GM18519 (cell line): Measurements from ENCODE around the gene ETNPPL.
"Not testable (repeated sequence)": the region's sequence is repeated elsewhere in the genome, so short reads cannot be mapped to it uniquely, and the experiment has no call there.

Experiments used
- ATAC-seq: cut with Tn5 transposase; IDR thresholded peaks from one replicate; pipeline ENCODE4 v1.9.1; 2021; ENCODE audit warnings: mild to moderate bottlenecking, moderate library complexity; ENCODE audit not compliant: unreplicated experiment, low FRiP score

Gene ETNPPL

DNA sequence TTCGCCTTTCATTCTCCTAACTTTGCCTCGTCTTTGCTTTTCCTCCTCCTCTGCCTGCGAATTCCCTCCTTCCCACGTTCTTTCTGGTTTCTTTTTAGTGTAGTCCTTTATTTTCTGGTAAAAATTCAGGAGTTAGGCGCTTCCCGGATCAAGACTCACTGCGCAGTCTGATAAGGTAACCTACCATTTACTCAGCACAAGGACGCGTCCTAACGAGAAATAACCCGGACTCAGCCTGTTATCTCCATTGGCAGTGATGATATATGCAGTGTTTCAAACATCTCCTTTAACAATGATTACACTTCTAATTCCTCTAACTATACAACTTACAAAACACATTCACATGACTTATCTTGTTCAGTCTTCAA is 357 bp upstream of the ETNPPL start:
- ATAC-seq = no peak

DNA sequence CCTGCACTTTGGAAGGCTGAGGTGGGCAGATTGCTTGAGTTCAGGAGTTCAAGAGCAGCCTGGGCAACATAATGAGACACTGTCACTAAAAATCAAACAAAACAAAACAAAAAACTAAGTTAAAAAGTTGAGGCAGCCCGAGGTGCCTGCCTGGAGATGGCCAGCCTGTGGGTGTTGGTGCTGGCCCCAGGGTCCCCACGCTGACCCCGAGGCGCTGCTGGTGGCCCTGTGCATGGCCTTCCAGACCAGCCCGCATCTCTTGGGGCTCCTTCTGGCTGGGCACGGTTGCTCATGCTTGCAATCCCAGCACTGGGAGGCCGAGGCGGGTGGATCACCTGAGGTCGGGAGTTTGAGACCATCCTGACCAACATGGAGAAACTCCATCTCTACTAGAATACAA is 4.4 kb downstream of the ETNPPL start:
- no peak for ATAC-seq

DNA sequence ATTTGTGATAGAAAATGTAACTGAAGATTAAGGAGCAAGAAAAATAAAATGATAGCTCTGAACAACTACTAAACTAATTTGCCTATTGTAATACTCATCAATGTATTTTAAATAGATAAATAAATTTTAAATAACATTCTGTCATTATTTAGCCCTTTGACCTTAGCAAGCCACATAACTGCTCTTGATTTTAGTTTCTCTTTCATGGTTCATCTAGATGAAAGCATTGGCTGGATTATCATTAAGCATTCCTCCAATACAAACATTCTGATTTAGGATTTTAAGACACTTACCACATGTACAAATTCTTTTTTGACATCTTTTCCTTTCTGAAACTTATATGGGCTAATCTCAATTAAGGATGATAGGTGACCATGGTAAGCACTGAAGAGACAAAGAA is 8.5 kb downstream of the ETNPPL start:
- no peak for ATAC-seq

DNA sequence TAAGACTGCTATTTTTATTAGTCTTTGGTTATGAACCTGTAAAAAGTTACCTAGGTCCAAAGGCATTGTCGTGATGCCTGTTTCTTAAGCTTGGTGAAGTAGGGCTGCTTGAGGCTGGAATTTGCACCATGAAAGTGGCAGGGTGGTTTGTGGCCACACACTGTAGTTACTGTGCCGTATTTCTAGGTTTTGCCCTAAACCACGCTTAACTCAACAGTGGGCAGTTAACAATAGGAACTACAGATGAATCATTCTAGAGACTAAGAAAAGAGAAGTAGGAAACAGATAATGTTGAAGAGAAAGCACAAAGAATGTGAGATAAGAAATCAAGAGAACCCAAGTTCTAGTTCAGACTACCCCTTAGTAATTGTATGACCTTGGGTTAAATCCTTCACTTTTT is 11.5 kb downstream of the ETNPPL start:
- peak; percentile 62 for ATAC-seq

DNA sequence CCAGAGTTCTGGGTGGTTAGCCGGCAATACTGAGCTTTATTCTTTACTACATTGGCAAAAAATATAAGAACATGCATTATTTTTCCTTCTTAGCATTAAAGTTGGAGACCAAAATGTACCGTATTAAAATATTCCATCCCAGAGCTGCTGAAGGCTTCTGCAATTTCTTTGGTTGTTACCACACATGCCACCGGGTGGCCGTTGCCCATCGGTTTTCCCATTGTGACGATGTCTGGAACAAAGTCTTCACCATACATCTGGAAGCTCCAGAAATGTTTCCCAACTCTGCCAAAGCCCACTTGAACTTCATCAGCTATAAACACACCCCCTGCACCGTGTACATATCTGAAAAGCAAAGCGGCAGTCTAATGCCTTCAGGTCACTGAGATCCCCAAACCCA is 13.7 kb downstream of the ETNPPL start:
- ATAC-seq = no peak

DNA sequence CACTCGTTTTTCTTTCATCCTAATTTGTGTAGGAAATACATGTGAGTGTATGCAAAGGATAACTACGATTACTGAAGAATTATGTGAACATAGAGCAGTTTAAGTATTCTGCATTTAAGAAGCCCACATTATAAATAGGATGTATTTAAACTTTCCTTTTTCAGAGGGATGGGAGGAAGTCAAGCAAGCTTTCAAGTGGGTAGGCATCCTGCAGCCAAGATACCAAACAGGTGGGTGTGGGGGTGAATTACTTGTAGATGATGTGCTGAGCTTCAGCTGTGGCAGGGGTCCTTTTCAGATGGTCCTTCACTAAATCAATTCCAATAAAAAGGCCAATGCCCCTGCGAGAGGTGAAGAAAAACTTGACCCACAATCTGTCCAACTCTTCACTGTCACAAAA is 16.3 kb downstream of the ETNPPL start:
- ATAC-seq = no peak

DNA sequence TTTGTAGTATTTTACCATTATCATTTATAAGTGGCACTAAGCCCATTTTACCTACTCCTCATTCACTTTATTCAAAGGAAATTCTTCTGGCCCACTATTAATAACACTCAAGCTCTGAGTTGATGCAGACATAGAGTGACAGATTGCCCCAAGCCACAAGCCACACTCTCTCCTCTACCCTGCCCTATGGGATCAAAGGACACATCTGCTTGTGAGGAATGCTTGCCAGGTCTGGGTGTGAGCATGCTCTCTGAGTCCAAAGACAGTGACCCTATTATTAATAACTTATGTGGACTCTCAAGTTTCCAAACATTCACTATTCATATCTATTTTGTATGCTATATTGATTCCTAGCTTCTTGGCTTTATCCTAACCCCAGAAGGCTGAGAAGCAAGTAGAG is 18.5 kb downstream of the ETNPPL start:
- ATAC-seq = no peak

DNA sequence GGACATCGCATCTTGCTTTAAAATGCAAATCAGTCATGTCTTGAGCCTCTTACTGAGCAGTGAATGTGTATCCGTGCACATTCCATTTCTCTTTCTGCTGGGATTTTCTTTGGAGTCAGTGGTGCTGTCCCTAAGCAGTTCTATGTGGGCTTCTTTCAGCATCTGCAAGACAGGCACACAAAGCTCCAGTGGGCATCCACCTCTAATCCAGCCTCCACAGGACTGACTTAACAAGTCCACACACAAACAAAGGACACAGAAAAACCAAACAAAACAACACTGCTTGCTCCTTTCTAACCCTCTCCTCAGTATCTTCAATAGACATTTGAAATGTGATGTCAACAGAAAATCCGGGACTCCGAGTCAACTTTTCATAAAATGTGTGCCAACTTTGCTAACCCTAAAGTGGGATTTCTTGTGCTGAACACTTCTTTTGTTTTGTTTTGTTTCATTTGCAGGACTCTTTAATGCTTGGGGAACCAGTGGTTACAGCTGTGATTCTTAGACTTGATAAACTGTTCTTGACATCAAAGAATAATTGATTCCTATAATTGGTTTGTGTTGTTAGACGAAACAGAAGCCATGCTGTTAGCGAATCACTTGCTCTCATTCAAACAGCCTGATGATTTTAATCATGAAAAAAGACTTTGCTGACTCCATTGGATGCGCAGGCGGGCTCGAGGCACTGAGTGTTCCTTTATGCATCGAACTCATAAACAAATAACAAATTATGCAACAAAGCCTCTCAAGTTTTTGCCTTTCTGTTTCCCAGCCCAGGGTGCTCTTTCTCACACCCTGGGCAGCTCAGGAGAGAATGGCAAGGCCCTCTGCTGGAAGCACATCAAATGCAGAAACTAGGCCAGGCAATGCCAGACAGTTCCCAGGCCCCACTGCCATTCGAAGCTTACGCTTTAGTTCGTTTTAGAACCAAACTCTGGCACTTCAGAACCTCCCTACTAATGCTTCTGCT is 20.1 kb downstream of the ETNPPL start:
- no peak for ATAC-seq

DNA sequence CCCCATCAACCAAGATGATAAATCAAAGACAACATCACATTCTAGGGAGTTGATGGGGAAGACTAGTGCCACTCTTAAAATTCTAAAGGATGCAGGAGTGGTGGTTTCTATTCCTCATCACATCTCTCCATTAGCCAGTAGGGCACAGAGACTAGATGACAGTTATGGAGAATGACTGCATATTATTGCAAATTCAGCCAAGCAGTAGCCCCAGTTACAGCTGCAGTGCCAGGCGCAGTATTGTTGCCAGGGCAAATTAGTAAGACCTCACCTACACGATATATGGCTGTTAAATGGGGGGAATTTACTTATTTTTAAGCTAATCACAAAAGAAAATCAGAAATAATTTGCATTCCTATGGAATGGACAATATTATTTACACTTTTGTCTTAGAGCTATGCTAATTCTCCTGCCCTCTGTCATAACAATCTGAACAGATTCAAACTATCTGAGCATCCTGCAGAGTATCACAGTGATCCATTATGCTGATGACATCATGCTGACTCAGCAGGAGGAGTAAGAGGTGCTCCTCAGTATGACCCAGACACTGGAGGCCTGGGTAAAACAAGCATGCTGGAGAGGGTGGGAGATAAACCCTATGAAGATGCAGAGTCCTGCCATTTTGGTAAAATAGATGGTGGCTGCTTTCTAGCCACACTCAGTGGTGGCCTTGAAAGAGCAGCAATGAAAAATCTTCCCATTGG is 24.7 kb downstream of the ETNPPL start:
- ATAC-seq = no peak

DNA sequence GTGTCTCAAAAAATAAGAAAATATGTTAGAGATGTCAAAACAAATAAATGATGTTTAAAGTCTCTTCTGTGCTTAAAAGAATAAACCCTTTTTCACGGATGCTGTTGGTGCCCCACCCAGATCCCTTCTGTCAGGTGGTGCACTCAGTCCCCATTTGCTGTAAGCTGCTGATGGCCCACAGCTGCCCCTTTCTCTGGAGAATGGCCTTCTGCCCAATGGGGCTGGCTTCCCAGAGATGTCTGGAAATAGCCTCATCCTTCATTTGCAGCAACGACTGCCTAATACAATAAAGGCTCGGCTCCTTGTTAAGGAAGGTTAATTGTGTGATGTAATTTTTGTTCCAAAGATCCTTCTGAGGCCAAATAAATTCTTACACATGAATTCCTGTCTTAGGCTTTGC is 31.8 kb downstream of the ETNPPL start:
- ATAC-seq = no peak

DNA sequence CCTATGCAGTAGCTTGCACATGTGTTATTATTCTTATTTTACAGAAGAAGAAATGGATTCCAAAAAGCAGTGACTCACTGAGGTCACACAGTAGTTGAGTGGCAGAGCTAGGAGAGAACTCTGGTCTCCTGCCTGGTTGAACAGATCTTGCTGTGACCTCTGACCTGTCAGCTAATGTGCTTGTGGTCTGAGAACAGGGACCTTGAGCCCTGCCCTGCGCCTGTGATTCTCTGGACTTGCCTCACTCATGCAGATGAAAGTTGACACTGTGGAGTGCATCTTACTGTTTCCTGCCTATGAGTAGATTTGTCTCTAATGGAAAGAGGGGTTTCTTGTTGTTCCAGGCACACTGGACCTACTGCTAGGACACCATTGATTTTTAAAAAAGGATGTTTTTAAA is 32.3 kb downstream of the ETNPPL start:
- no peak for ATAC-seq

DNA sequence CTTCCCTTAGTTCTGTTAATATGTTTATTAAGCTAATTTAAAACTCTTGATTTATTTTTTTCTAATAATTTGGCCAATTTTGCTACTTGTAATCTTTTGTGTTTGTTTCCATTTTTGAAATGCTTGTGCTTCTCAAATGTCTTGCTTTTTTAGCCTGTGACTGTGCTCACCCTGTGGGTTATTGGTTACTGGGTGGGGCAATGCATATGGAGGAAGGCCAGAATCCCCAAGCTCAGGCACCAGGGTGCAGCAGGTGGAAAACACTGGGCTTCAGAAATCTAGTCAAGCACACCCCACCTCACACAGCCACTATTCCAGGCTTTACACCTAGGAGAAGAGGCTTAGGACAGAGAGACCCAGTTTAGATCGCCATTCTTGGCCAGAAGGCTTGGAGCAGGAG is 33.1 kb downstream of the ETNPPL start:
- no peak for ATAC-seq

DNA sequence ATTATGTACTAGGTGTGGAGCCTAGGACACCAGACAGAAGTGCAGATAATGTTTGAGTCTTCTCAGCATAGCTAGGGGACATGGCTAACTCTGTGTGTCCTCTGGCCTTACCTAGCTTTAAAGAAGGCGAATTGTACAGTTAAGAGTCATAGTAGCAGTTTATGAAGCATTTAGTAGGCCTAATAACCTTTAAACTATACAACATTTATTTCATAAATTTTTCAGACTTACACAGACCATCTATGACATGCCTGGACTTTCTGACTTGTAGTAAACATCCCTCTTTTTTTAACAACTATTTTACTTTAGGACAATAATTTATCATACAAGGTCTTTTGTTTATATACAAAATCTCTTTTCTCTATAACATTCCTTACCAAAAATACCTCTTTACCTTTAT is 37.4 kb downstream of the ETNPPL start:
- no peak for ATAC-seq

DNA sequence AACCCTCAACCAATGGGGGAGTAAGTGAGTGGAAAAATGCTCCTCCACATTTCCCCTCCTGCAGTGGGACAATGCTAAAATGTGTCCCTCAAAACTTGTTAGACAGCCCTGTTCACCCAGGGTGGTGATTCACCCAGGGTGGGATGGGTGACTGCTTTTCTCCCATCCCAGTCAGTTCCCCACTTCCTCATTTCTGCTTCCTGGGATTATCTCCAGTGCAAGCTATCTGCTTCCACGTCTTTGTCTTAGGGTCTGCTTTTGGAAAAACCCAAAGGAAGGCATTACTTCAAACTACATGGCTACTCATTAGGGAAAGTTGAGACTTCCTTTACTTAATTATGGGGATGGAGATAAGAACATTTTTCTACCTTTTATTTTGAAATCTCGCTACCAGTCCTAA is 45.5 kb downstream of the ETNPPL start:
- no peak for ATAC-seq

DNA sequence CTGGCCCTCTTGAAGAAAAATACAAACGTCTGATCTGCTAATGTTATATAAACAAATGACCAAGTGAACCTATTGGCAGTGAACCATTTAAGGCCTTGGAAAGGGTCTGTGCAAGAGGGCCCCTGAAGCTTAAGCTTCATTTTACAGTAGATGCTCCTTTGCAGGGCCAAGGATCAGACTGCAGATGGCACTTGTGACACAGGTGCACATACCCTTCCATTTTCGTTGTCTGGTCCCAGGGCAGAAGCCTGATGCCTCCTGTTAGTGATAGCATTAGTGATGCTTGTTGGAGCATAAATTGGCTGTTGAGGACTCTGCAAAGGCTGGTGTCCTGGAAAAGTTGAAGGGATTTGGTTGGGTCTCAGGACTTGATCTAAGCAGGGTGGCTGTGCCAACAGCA is 46.5 kb downstream of the ETNPPL start:
- ATAC-seq = no peak

DNA sequence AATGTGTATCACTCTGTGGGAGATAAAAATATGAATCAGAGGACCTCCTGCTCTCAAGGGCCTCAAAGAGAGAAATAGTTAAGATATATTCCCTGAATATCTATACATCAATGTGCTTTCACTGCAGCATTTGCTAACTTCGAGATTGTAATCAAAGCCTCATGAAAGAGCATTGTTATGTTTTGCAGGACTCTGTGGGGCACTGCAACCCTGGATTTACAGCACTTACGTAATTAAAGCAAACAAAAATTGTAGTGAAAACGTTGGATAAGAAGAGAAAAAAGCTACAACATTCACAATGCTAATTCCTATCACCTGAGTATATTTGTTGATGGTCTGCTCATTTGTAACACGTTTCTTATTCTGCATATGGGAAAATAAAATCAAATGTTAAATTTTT is 48.0 kb downstream of the ETNPPL start:
- no peak for ATAC-seq

DNA sequence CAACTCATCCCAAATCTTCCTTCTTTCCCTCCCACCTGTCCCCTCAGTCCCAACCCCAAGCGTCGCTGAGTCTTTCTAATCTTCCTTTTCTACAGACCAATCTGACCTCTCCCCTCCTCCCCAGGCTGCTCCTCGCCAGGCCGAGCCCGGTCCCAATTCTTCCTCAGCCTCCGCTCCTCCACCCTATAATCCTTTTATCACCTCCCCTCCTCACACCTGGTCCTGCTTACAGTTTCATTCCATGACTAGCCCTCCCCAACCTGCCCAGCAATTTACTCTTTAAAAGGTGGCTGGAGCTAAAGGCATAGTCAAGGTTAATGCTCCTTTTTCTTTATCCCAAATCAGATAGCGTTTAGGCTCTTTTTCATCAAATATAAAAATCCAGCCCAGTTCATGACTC is 52.3 kb downstream of the ETNPPL start:
- not testable (repeated sequence) for ATAC-seq

DNA sequence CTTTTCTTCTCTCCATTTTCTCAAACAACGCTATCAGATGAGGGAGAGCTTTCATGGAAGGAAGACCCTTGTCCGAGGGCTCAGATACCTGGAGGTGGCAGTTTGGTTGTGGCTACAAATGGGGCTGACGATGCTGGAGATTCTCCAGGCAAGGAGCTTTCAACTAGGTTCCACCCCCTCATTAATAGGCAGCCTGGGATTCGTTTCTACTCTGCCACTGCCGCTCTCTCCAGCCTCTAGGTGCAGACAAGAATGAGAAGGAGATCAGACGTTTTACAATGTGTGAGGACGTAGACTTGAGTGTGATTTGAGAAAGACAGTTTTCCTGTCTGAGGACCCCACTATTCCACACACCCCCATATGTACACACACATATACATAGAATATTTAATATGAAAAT is 53.1 kb downstream of the ETNPPL start:
- no peak for ATAC-seq

DNA sequence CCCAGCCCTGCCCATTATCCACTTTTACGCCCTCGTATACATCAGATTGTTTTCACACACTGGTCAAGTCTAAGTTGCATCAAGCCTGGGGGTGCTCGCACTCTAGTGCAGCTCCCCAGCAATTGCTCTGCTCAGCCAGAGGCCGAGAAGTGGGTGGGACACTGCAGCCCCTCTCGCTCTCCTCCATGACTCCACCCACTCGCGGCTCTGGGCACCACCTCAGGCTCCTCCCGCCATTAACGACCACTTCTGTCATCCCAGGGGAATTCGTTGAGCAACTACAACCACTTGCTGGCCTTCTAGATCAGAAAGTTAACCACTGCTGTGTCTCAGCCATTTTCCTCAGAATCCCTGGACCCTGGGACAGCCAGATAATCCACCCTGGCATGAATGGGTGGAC is 53.6 kb downstream of the ETNPPL start:
- no peak for ATAC-seq

DNA sequence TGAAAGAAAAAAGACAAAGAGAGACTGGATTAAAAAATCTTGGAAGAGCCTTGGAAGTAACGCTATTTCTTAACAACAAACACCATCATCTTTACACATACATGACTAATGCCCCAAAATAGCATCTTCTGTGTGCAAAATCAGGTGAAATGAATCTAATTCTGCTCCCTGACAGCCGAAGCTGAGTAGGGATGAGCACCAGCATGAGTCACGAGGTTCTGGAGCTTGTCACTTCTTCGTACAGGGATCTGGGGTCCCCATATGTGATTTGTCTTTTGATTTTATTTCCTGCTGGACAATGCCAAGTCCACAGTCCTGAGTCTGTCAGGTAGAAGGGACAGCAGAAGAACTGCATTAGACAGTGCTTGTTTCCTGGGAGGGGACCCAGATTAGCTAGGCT is 56.6 kb downstream of the ETNPPL start:
- no peak for ATAC-seq

DNA sequence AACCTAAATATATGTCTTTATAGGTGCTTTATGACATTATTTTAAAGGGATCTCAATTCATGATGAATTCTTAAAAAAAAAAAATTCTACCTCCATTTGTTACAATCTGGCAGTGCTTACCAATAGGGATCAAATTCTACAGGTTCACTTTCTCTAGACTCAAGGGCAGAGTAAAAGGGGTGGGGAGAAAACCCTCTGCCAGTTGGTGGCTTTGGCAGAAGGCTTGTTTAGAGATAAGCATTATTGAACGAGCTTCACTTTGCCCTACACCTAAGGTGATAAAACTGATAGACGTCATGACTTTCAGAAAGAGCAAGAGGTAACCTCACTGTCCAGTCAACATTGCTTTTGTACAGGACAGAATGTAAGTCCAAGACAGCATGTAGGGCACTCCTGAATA is 58.9 kb downstream of the ETNPPL start:
- no peak for ATAC-seq

DNA sequence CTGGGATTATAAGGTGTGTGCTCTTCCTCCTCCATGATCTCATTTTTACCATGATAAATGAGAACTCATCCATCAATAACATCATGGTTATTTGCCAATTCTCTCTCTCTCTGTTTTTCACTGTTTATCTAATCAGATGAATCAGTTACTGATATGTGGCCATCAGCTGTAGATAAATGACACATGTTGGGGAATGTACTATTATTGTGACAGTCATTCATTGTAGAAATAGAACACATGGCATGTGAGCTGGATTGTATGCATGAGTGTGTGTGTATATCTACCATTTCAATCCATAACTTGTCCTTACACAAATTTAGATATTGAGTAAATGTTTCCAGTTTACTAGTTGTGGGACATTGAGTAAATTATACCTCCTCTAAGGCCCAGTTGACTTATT is 59.5 kb downstream of the ETNPPL start:
- ATAC-seq = peak; percentile 24
